Fibroblast of lung (primary cell): ENCODE data around the gene GALNT8.

Source experiments
- EZH2 ChIP-seq: IDR thresholded peaks from 2 replicates; pipeline ENCODE4 v1.5.1; 2012; ENCODE audit warnings: low read length, control low read depth, mild to moderate bottlenecking; ENCODE audit errors: missing control alignments
- TF ChIP-seq, protein P1 (sequence below), 2 donors: IDR thresholded peaks in 1 of 2; conservative IDR thresholded peaks in 1 of 2; 1 replicate in 1 of 2; 2 replicates in 1 of 2; pipeline ENCODE4 v1.5.1; 2011 to 2012; ENCODE audit warnings: low read length in 2 of 2, control low read depth in 1 of 2, inconsistent platforms in 1 of 2, low read depth in 1 of 2, mild to moderate bottlenecking in 1 of 2

DNA sequence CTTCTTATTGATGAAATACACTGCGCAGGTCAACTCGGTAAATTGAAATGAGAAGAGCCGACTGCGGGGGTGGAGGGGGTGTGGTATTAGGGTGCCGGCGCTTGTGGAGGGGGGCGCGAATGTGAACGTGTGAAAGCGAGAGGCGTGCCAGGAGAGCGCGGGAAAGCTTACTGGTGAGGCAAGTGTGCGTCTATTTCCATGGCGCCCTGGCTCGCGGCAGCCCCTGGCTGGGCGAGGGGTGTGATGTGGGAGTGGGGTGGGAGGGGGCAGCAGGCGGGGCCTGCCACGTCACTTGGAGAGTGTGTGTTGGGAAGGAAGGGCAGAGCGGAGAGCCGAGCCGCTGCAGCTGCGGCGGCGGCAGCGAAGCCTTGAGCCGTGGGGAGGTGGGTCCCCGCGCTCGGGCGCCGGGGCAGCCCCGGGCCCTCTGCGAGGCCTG is 88.8 kb downstream of the GALNT8 start:
- TF ChIP-seq EZH2 = no peak
- TF ChIP-seq, protein P1, sequence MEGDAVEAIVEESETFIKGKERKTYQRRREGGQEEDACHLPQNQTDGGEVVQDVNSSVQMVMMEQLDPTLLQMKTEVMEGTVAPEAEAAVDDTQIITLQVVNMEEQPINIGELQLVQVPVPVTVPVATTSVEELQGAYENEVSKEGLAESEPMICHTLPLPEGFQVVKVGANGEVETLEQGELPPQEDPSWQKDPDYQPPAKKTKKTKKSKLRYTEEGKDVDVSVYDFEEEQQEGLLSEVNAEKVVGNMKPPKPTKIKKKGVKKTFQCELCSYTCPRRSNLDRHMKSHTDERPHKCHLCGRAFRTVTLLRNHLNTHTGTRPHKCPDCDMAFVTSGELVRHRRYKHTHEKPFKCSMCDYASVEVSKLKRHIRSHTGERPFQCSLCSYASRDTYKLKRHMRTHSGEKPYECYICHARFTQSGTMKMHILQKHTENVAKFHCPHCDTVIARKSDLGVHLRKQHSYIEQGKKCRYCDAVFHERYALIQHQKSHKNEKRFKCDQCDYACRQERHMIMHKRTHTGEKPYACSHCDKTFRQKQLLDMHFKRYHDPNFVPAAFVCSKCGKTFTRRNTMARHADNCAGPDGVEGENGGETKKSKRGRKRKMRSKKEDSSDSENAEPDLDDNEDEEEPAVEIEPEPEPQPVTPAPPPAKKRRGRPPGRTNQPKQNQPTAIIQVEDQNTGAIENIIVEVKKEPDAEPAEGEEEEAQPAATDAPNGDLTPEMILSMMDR (conservative IDR thresholded peaks at IDR 0.05 in 1 of 2, IDR thresholded peaks at IDR 0.05 in 1 of 2; ENCODE audit: low read depth in 1 of 2, low read length in 2 of 2) = no peak
